Body of pancreas (tissue), 4 donors: ENCODE results near the gene TRERF1. TPM values are rescaled to one million over a fixed set of nuclear protein-coding genes. Genes with fewer than 3 reads are reported as not detected.

Source experiments
- ATAC-seq: fragments of 150-250 bp; one replicate; pipeline ENCODE4 v1.9.1; 2016
- DNase-seq, 4 donors: peaks; one replicate each; pipeline ENCODE4 v3.0.0-alpha.2; 2019
- H3K27ac ChIP-seq, 4 donors: fragments of 200-600 bp; sonication (generic); 1 replicate in 3 of 4; 2 replicates in 1 of 4; pipeline versions ENCODE4 v1.5.1 to v1.6.1; 2016 to 2019; ENCODE audit warnings: mild to moderate bottlenecking in 1 of 4, mixed read lengths in 1 of 4, moderate library complexity in 1 of 4
- H3K27me3 ChIP-seq, 2 donors: fragments of 200-600 bp; sonication (generic); one replicate each; pipeline ENCODE4 v1.6.0; 2016; ENCODE audit warnings: mild to moderate bottlenecking in 1 of 2
- H3K36me3 ChIP-seq, 2 donors: fragments of 200-600 bp; sonication (generic); replicated peaks in 1 of 2; 2 replicates each; pipeline ENCODE4 v1.5.1; 2016; ENCODE audit warnings: low read depth in 2 of 2; ENCODE audit not compliant: insufficient read depth in 1 of 2
- H3K4me1 ChIP-seq: fragments of 200-600 bp; sonication (generic); one replicate; pipeline ENCODE4 v1.6.0; 2016
- H3K4me3 ChIP-seq, 2 donors: fragments of 200-600 bp; sonication (generic); 1 replicate in 1 of 2; 2 replicates in 1 of 2; pipeline ENCODE4 v1.5.1; 2016 to 2019
- H3K9me3 ChIP-seq, 3 donors: fragments of 200-600 bp; sonication (generic); 1 replicate in 2 of 3; 2 replicates in 1 of 3; pipeline ENCODE4 v1.5.1; 2016
- POLR2A ChIP-seq, 3 donors: fragments of 450-650 bp; IDR thresholded peaks; one replicate each; pipeline ENCODE4 v1.6.1; 2016; ENCODE audit warnings: antibody characterized with exemption in 3 of 3, mild to moderate bottlenecking in 2 of 3
- WGBS, 2 donors: methylation state at CpG; one replicate each; pipeline ENCODE4 v1.1.5; 2017; 5-methylcytosine and 5-hydroxymethylcytosine counted together
- intact Hi-C: fragments of 100-400 bp; cut with DNase I; formaldehyde crosslinking; loops from one replicate; pipeline ENCODE4 v1.15.1; 2023
- total RNA-seq, 2 donors: library from RNA; depleted of rRNA; stranded (reverse); fragments of >200 nt; gene quantifications; one replicate each; pipeline ENCODE4 v1.1.0, GENCODE V29; 2016
- TF ChIP-seq, protein P1 (sequence below), 7 experiments: fragments of 450-650 bp in 4 of 7; fragments of 200-600 bp in 3 of 7; sonication (generic) in 3 of 7; IDR thresholded peaks; one replicate each; pipeline ENCODE4 v1.5.1; 2016 to 2019; ENCODE audit warnings: antibody characterized with exemption in 7 of 7

TRERF1 gene
- total RNA-seq, 2 donors from 2014 or later, result 2.3 to 3.4 TPM

DNA sequence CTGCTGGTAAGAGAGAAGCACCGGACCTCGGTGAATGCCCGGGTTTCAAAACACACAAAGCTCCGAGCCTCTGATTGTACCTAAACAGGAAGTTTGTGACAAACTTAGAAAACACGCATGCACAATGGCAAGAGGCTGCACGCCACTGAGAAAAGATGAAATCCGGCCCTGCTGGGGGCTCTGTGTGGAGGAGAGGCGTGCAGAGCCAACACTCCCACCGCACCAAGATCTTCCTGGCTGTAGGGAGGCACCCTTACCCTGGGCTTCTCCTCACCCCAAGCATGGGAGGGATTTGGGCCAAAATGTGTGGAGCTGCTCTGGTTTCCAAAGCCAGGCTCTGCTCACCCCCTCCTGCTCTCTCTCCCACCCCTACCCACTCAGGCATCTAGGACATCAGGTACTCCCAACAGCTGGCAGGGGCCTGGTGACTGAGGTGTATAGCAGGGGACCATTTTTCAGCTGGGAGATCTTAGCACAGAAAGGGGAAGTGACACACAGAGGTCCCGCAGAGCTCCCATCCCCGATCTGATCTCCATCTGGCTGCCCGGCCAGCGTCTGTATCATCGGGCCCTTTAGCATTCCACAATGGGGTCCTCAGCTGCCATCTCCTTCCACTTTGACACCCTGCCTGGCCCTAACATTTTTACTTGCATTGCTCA lies 84.2 kb downstream of the TRERF1 start:
- Histone ChIP-seq H3K9me3 (no peaks in the 10 kb centered on the region), H3K27ac (peak overlapping the region in 1 of 4 donors; percentile 30), H3K4me3 (no peak overlapping the region), H3K27me3 (no peaks in the 10 kb centered on the region), H3K36me3 (no peaks in the 10 kb centered on the region), H3K4me1 (no peaks in the 10 kb centered on the region)
- DNase-seq (peak in 1 of 4 donors; percentile 31), ATAC-seq (no peak)
- 80 to 90% methylated on average over 11 to 14 of the region's 14 CpGs for WGBS, 2 donors
- intact Hi-C loops, result no loop called here
- TF ChIP-seq POLR2A (IDR thresholded peaks at IDR 0.05), result no peak
- TF ChIP-seq, protein P1, sequence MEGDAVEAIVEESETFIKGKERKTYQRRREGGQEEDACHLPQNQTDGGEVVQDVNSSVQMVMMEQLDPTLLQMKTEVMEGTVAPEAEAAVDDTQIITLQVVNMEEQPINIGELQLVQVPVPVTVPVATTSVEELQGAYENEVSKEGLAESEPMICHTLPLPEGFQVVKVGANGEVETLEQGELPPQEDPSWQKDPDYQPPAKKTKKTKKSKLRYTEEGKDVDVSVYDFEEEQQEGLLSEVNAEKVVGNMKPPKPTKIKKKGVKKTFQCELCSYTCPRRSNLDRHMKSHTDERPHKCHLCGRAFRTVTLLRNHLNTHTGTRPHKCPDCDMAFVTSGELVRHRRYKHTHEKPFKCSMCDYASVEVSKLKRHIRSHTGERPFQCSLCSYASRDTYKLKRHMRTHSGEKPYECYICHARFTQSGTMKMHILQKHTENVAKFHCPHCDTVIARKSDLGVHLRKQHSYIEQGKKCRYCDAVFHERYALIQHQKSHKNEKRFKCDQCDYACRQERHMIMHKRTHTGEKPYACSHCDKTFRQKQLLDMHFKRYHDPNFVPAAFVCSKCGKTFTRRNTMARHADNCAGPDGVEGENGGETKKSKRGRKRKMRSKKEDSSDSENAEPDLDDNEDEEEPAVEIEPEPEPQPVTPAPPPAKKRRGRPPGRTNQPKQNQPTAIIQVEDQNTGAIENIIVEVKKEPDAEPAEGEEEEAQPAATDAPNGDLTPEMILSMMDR (IDR thresholded peaks at IDR 0.05), result no peak

GRCh38 chr6:42366999-42367352 lies 84.8 kb downstream of the TRERF1 start:
- H3K4me3 ChIP-seq, result no peak overlapping the region
- no peaks in the 10 kb centered on the region for H3K36me3 ChIP-seq
- no peaks in the 10 kb centered on the region for H3K27me3 ChIP-seq
- WGBS, 2 donors, result 85 to 88% methylated on average over 3 of the region's 3 CpGs
- H3K4me1 ChIP-seq, result no peaks in the 10 kb centered on the region
- H3K27ac ChIP-seq, result peak overlapping the region in 1 of 4 donors; percentile 30
- no peak for TF ChIP-seq POLR2A (IDR thresholded peaks at IDR 0.05)
- TF ChIP-seq, protein P1 (IDR thresholded peaks at IDR 0.05), result no peak
- H3K9me3 ChIP-seq, result no peaks in the 10 kb centered on the region
- DNase-seq, result no peak
- no peak for ATAC-seq
- intact Hi-C loops, result no loop called here

DNA sequence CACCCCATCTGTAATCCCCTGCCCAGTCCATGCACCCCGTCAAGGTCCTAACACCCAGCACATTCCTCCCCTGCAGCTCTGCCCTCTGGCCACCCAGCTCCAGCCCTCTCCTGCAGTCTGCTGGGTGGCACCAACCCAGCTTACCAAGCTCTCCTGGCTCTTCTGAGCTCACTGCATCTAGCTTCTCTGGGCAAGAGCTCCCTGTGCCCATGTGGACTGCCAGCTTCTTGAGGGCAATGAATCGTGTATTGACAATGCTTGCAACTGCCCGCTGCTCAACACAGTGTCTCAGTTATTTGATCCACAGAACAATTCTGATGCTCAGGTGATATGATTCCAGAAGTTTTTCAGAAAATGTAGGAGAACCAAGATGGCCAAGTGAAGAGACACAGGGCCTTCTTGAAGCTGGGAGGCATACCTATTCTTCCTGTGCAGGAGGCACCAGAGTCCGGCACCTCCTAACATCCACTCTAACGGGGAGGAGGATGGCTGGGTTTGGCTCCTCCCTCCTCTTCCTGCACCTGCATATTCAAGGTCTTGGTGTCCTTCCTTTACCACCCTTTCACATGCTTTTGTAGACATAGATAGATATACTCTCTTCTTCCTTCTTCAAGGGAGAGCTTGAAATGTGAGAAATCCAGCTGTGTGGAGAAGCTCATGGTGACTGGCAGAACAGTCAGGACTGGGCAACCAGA lies 85.6 kb downstream of the TRERF1 start:
- 95 to 96% methylated on average over 5 of the region's 5 CpGs for WGBS, 2 donors
- DNase-seq (no peak), ATAC-seq (no peak)
- intact Hi-C loops, result no loop called here
- TF ChIP-seq POLR2A (IDR thresholded peaks at IDR 0.05), result no peak
- TF ChIP-seq, protein P1 (IDR thresholded peaks at IDR 0.05), result no peak
- no peak overlapping the region for H3K27ac ChIP-seq
- no peaks in the 10 kb centered on the region for H3K27me3 ChIP-seq
- no peaks in the 10 kb centered on the region for H3K36me3 ChIP-seq
- H3K9me3 ChIP-seq, result no peaks in the 10 kb centered on the region
- H3K4me3 ChIP-seq, result no peak overlapping the region
- H3K4me1 ChIP-seq, result no peaks in the 10 kb centered on the region

DNA sequence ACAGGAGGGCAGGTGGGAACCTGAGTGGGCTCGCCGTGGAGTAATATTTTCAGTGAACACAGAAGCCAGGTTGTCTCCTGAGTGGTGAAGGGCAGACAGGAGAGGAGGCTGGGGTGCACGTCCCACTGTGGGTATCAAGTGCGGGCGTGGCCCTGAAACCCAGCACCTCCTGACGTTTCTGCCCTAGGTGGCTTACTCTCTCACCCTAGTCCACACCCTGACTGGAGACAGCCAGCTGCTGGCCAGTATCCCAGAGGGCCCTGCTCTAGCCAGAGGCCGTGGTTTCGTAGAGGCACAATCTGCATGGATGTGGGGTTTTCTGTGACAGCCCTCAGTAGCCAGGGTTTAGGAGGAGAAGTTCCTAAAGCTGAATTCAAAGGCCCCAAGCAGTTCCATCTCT lies 86.7 kb downstream of the TRERF1 start:
- Histone ChIP-seq H3K4me3 (no peak overlapping the region), H3K4me1 (no peaks in the 10 kb centered on the region), H3K9me3 (no peaks in the 10 kb centered on the region), H3K27ac (no peak overlapping the region), H3K36me3 (no peaks in the 10 kb centered on the region), H3K27me3 (no peaks in the 10 kb centered on the region)
- no peak for TF ChIP-seq POLR2A (IDR thresholded peaks at IDR 0.05)
- TF ChIP-seq, protein P1 (IDR thresholded peaks at IDR 0.05), result no peak
- 83 to 93% methylated on average over 8 of the region's 8 CpGs for WGBS, 2 donors
- no peak for DNase-seq
- no peak for ATAC-seq
- intact Hi-C loops, result no loop called here
